GM12873 (cell line): ENCODE data around the gene DNHD1.

Experiments
- CTCF ChIP-seq: IDR thresholded peaks from 2 replicates; pipeline ENCODE4 v1.5.1; 2012; ENCODE audit warnings: low read depth, mild to moderate bottlenecking, moderate library complexity, low read length, control low read depth; ENCODE audit not compliant: insufficient read depth; ENCODE audit errors: missing control alignments

Gene DNHD1

GRCh38 chr11:6473451-6474412 lies 23.3 kb upstream of the DNHD1 start, which contains the start of gene TRIM3:
TRIM3 (minus strand) TSS chr11:6473941; CDS start chr11:6465695, 8,246 bp downstream.
- TF ChIP-seq CTCF, result no peak

GRCh38 chr11:6474413-6474792 lies 22.7 kb upstream of the DNHD1 start:
- TF ChIP-seq CTCF, result no peak

GRCh38 chr11:6474806-6475500 lies 22.1 kb upstream of the DNHD1 start:
- no peak for TF ChIP-seq CTCF

- TF ChIP-seq CTCF, result no peak
These were observed 21.1 kb upstream of the DNHD1 start for GRCh38 chr11:6475936-6476335.

- no peak for TF ChIP-seq CTCF
These were observed 20.5 kb upstream of the DNHD1 start for GRCh38 chr11:6476571-6476970.

GRCh38 chr11:6480299-6480914 lies 16.7 kb upstream of the DNHD1 start:
- no peak for TF ChIP-seq CTCF
